Measurements from ENCODE around the gene TTYH2.

DNA sequence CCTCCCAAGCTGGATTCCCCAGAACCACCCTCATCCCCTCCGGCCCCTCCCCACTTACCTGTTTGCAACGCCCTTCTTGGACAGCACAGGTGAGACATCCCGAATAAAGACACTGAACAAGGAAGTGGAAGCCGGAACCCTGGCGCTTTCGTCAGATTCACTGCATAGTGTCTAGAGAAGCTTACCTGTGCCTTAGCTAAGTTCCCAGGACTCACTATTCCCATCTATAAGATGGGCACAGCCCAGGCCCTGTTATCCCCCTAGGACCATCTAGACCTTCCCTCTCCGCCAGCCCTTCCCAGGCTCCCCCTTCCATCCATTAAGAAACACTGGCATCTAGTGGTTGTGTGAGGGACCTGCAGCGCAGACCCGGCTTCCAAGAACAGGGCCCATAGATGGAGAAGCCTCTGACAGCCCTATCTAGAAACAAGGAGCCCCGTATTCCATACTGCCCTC is 36.8 kb upstream of the TTYH2 start:
- TF ChIP-seq, protein P1, sequence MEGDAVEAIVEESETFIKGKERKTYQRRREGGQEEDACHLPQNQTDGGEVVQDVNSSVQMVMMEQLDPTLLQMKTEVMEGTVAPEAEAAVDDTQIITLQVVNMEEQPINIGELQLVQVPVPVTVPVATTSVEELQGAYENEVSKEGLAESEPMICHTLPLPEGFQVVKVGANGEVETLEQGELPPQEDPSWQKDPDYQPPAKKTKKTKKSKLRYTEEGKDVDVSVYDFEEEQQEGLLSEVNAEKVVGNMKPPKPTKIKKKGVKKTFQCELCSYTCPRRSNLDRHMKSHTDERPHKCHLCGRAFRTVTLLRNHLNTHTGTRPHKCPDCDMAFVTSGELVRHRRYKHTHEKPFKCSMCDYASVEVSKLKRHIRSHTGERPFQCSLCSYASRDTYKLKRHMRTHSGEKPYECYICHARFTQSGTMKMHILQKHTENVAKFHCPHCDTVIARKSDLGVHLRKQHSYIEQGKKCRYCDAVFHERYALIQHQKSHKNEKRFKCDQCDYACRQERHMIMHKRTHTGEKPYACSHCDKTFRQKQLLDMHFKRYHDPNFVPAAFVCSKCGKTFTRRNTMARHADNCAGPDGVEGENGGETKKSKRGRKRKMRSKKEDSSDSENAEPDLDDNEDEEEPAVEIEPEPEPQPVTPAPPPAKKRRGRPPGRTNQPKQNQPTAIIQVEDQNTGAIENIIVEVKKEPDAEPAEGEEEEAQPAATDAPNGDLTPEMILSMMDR (IDR thresholded peaks at IDR 0.05) = peak; percentile 44 to 73 (median 54)
- TF ChIP-seq POLR2A (IDR thresholded peaks at IDR 0.05) (no peak), POLR2AphosphoS5 (IDR thresholded peaks at IDR 0.05; ENCODE audit: insufficient read depth in 1 of 2, low read depth in 1 of 2) (no peak)

All from vagina (tissue), 2 donors.